Endothelial cell of umbilical vein (primary cell): ENCODE measurements around the gene RNGTT. TPM values are rescaled to one million over a fixed set of nuclear protein-coding genes. Genes with fewer than 3 reads are reported as not detected.

Experiments used
- BruUV-seq: library from RNA; stranded (reverse); fragments of 400-500 nt; replicated peaks from 2 replicates; lab custom pipeline; 2021; lab: Mats Ljungman, UMichigan
- CTCF ChIA-PET: fragments of 300-600, 350-600 bp; sonication (Branson Sonifier 250); formaldehyde crosslinking; loops from one replicate; lab custom pipeline; 2021; ENCODE audit warnings: antibody characterized with exemption, inconsistent platforms; lab: Charles Lee
- POLR2A ChIA-PET: fragments of 300-600, 350-600 bp; sonication (Branson Sonifier 250); formaldehyde crosslinking; loops from one replicate; lab custom pipeline; 2021; ENCODE audit warnings: antibody characterized with exemption, inconsistent platforms; lab: Charles Lee
- DNase-seq: peaks from one replicate; pipeline ENCODE4 v3.0.0-alpha.2; 2011; ENCODE audit warnings: low read depth, low spot score
- FAIRE-seq: peaks from 2 replicates; lab custom pipeline; 2011; peaks lifted over from hg19 to GRCh38; lab: Jason Lieb, UNC
- H2AFZ ChIP-seq: 2 replicates; pipeline ENCODE4 v1.6.0; 2012; ENCODE audit warnings: low read depth, low read length, control low read depth, inconsistent platforms
- H3K27ac ChIP-seq: 2 replicates; pipeline ENCODE4 v1.5.1; 2011; ENCODE audit warnings: low read depth, mild to moderate bottlenecking, control low read depth, low read length, moderate library complexity; ENCODE audit not compliant: insufficient read depth
- H3K27me3 ChIP-seq, 2 experiments: 2 replicates each; pipeline versions ENCODE4 v1.6.0 to v1.6.1; 2011; ENCODE audit warnings: low read length in 2 of 2, mixed read lengths in 1 of 2; ENCODE audit not compliant: control insufficient read depth in 2 of 2, insufficient read depth in 2 of 2
- H3K36me3 ChIP-seq, 2 experiments: 2 replicates in 1 of 2; 3 replicates in 1 of 2; pipeline ENCODE4 v1.5.1; 2011; ENCODE audit warnings: low read length in 2 of 2, mild to moderate bottlenecking in 1 of 2, moderate library complexity in 1 of 2; ENCODE audit not compliant: control insufficient read depth in 2 of 2, insufficient read depth in 2 of 2; ENCODE audit errors: extremely low read depth in 1 of 2
- H3K4me1 ChIP-seq: 3 replicates; pipeline ENCODE4 v1.5.1; 2011; ENCODE audit warnings: mild to moderate bottlenecking, low read length; ENCODE audit not compliant: control insufficient read depth, insufficient read depth; ENCODE audit errors: extremely low read depth
- H3K4me2 ChIP-seq: 2 replicates; pipeline ENCODE4 v1.6.1; 2011; ENCODE audit warnings: low read length, control low read depth, mixed read lengths; ENCODE audit not compliant: insufficient read depth
- H3K4me3 ChIP-seq, 3 experiments: fragments of 200-600 bp in 1 of 3; sonication (generic), shearing (Covaris generic) in 1 of 3; replicated peaks in 1 of 3; 2 replicates each; pipeline ENCODE4 v1.5.1; 2011 to 2016; ENCODE audit warnings: control low read depth in 3 of 3, low read length in 3 of 3, mild to moderate bottlenecking in 2 of 3, inconsistent platforms in 1 of 3, low read depth in 1 of 3, moderate library complexity in 1 of 3; ENCODE audit not compliant: insufficient read depth in 1 of 3
- H3K79me2 ChIP-seq: 2 replicates; pipeline ENCODE4 v1.6.0; 2012; ENCODE audit warnings: low read length, inconsistent platforms; ENCODE audit not compliant: control insufficient read depth, insufficient read depth
- H3K9ac ChIP-seq: replicated peaks from 2 replicates; pipeline ENCODE3; 2011; ENCODE audit warnings: low read length, control low read depth; ENCODE audit not compliant: insufficient read depth; ENCODE audit errors: extremely low read depth
- H3K9me1 ChIP-seq: replicated peaks from 3 replicates; pipeline ENCODE4 v1.6.0; 2011; ENCODE audit warnings: mild to moderate bottlenecking, low read length; ENCODE audit not compliant: control insufficient read depth, insufficient read depth; ENCODE audit errors: extremely low read depth
- H3K9me3 ChIP-seq: replicated peaks from 2 replicates; pipeline ENCODE4 v1.5.1; 2012; ENCODE audit warnings: low read length, inconsistent platforms; ENCODE audit not compliant: control insufficient read depth, insufficient read depth
- H4K20me1 ChIP-seq: replicated peaks from 2 replicates; pipeline ENCODE3; 2011; ENCODE audit warnings: mild to moderate bottlenecking, low read length; ENCODE audit not compliant: control insufficient read depth, insufficient read depth; ENCODE audit errors: extremely low read depth
- EZH2 ChIP-seq: IDR thresholded peaks from 2 replicates; pipeline ENCODE4 v1.6.1; 2012; ENCODE audit warnings: borderline replicate concordance, low read depth, mild to moderate bottlenecking, moderate library complexity, low read length, inconsistent platforms; ENCODE audit not compliant: severe bottlenecking
- FOS ChIP-seq: IDR thresholded peaks from 2 replicates; pipeline ENCODE4 v1.6.1; 2011; ENCODE audit warnings: mild to moderate bottlenecking, low read length, moderate library complexity, borderline replicate concordance; ENCODE audit not compliant: insufficient read depth
- GATA2 ChIP-seq: IDR thresholded peaks from 2 replicates; pipeline ENCODE4 v1.7.0; 2011; ENCODE audit warnings: low read depth, mild to moderate bottlenecking, moderate library complexity, mixed read lengths, low read length; ENCODE audit not compliant: insufficient read length, insufficient read depth
- JUN ChIP-seq: IDR thresholded peaks from 2 replicates; pipeline ENCODE4 v1.6.1; 2011; ENCODE audit warnings: borderline replicate concordance, low read depth; ENCODE audit not compliant: insufficient read length, insufficient read depth
- MYC ChIP-seq: IDR thresholded peaks from one replicate; pipeline ENCODE4 v1.6.1; 2011; ENCODE audit warnings: mild to moderate bottlenecking, low read depth, low read length
- POLR2A ChIP-seq: IDR thresholded peaks from 2 replicates; pipeline ENCODE4 v1.6.1; 2012; ENCODE audit warnings: low read depth, mild to moderate bottlenecking, control low read depth, low read length
- POLR2AphosphoS5 ChIP-seq: IDR thresholded peaks from 2 replicates; pipeline ENCODE4 v1.6.1; 2012; ENCODE audit warnings: low read depth, mild to moderate bottlenecking, control low read depth, low read length, moderate library complexity; ENCODE audit not compliant: insufficient read depth
- dilution Hi-C: fragments of 300-500 bp; cut with MboI; formaldehyde crosslinking; loops from one replicate; pipeline ENCODE4 v1.15.0; 2019; ENCODE audit warnings: low sequenced_read_pairs; ENCODE audit not compliant: extremely low pct_ligation_motif_present
- intact Hi-C: fragments of 100-400 bp; cut with micrococcal nuclease; formaldehyde crosslinking; loops from one replicate; pipeline ENCODE4 v1.10.0; 2022
- polyA plus RNA-seq, 4 experiments: library from polyadenylated mRNA; depleted of rRNA in 3 of 4; stranded (reverse) in 3 of 4; unstranded in 1 of 4; fragments of >200 nt; gene quantifications; 2 replicates each; pipeline versions ENCODE4 v1.2.1 to v1.2.3, GENCODE V29; 2011 to 2012; ENCODE audit warnings: missing spikeins in 1 of 4
- total RNA-seq: library from RNA; stranded (reverse); gene quantifications from 2 replicates; pipeline ENCODE4 v1.2.3, GENCODE V29; 2021
- TF ChIP-seq, protein P1 (sequence below): IDR thresholded peaks from 2 replicates; pipeline ENCODE4 v1.6.1; 2011; ENCODE audit not compliant: insufficient read depth, insufficient read length
- TF ChIP-seq, protein P2 (sequence below), 2 donors: IDR thresholded peaks; 1 replicate in 1 of 2; 2 replicates in 1 of 2; pipeline ENCODE4 v1.5.1; 2011; ENCODE audit warnings: low read length in 2 of 2, mild to moderate bottlenecking in 2 of 2, moderate library complexity in 2 of 2, control low read depth in 1 of 2, inconsistent platforms in 1 of 2, low read depth in 1 of 2; ENCODE audit not compliant: insufficient read depth in 1 of 2; ENCODE audit errors: extremely low read depth in 1 of 2

RNGTT gene
- total and polyA plus RNA-seq, 2 donors (not counting 3 experiments of a cell fraction or from before 2014, with no cell fraction given), result 2.1 to 13.1 TPM

- H3K36me3 ChIP-seq, result no peaks in the 10 kb centered on the region
- dilution Hi-C loops (no loop called here), intact Hi-C loops (no loop called here)
- no peak overlapping the region for H3K4me3 ChIP-seq
- no TSS peak for BruUV-seq
- H3K4me2 ChIP-seq, result no peak overlapping the region
- ChIA-PET CTCF (interaction anchor here (1.2 kb wide), 1 partner anchor 137 kb away, joined by 3 read pairs; no protein-coding TSS in a partner anchor), POLR2A (no interaction called here)
- DNase-seq, result no peak
- no peaks in the 10 kb centered on the region for H3K4me1 ChIP-seq
- no peaks in the 10 kb centered on the region for H3K9me1 ChIP-seq
- no peaks in the 10 kb centered on the region for H3K79me2 ChIP-seq
- FAIRE-seq, result no peak
- no peaks in the 10 kb centered on the region for H4K20me1 ChIP-seq
- no peak overlapping the region for H3K27ac ChIP-seq
- TF ChIP-seq POLR2A, result no peak
- no peaks in the 10 kb centered on the region for H3K9me3 ChIP-seq
- no peaks in the 10 kb centered on the region for H3K27me3 ChIP-seq
- H3K9ac ChIP-seq, result no peak overlapping the region
- no peak overlapping the region for H2AFZ ChIP-seq
Observed at GRCh38 chr6:88629838-88630494, 333.5 kb downstream of the RNGTT start.

GRCh38 chr6:88626460-88626859 is 337.0 kb downstream of the RNGTT start:
- Histone ChIP-seq H3K4me1 (no peaks in the 10 kb centered on the region), H3K4me3 (no peak overlapping the region), H4K20me1 (no peaks in the 10 kb centered on the region), H3K27me3 (no peaks in the 10 kb centered on the region), H3K36me3 (no peaks in the 10 kb centered on the region), H3K27ac (no peak overlapping the region), H3K9ac (no peak overlapping the region), H3K79me2 (no peaks in the 10 kb centered on the region), H2AFZ (no peak overlapping the region), H3K4me2 (no peak overlapping the region), H3K9me1 (no peaks in the 10 kb centered on the region), H3K9me3 (no peaks in the 10 kb centered on the region)
- no peak for DNase-seq
- intact Hi-C loops, result no loop called here
- dilution Hi-C loops, result no loop called here
- ChIA-PET CTCF (no interaction called here), POLR2A (no interaction called here)
- no peak for TF ChIP-seq POLR2AphosphoS5
- no peak for TF ChIP-seq MYC
- TF ChIP-seq FOS, result no peak
- TF ChIP-seq, protein P1, sequence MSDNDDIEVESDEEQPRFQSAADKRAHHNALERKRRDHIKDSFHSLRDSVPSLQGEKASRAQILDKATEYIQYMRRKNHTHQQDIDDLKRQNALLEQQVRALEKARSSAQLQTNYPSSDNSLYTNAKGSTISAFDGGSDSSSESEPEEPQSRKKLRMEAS, result no peak
- TF ChIP-seq POLR2A, result no peak
- no peak for TF ChIP-seq JUN
- no peak for TF ChIP-seq EZH2
- no peak for TF ChIP-seq GATA2
- TF ChIP-seq, protein P2, sequence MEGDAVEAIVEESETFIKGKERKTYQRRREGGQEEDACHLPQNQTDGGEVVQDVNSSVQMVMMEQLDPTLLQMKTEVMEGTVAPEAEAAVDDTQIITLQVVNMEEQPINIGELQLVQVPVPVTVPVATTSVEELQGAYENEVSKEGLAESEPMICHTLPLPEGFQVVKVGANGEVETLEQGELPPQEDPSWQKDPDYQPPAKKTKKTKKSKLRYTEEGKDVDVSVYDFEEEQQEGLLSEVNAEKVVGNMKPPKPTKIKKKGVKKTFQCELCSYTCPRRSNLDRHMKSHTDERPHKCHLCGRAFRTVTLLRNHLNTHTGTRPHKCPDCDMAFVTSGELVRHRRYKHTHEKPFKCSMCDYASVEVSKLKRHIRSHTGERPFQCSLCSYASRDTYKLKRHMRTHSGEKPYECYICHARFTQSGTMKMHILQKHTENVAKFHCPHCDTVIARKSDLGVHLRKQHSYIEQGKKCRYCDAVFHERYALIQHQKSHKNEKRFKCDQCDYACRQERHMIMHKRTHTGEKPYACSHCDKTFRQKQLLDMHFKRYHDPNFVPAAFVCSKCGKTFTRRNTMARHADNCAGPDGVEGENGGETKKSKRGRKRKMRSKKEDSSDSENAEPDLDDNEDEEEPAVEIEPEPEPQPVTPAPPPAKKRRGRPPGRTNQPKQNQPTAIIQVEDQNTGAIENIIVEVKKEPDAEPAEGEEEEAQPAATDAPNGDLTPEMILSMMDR (IDR thresholded peaks at IDR 0.05; ENCODE audit: extremely low read depth in 1 of 2, insufficient read depth in 1 of 2, low read depth in 1 of 2, low read length in 2 of 2), result no peak
- BruUV-seq, result no TSS peak
- FAIRE-seq, result no peak
